T follicular helper cell (primary cell): ENCODE measurements around the gene NUMBL.
"Not testable (repeated sequence)": the region's sequence is repeated elsewhere in the genome, so short reads cannot be mapped to it uniquely, and the experiment has no call there.

ENCODE experiments used
- DNase-seq: peaks from one replicate; pipeline ENCODE4 v3.0.0-alpha.2; 2020; ENCODE audit warnings: low read depth

NUMBL gene

GRCh38 chr19:40627486-40628279 lies 62.8 kb downstream of the NUMBL start:
- no peak for DNase-seq

- no peak for DNase-seq
These were observed 63.5 kb downstream of the NUMBL start for GRCh38 chr19:40626918-40627317.

GRCh38 chr19:40625406-40626120 lies 64.9 kb downstream of the NUMBL start:
- no peak for DNase-seq

- DNase-seq = not testable (repeated sequence)
These were observed 65.9 kb downstream of the NUMBL start for GRCh38 chr19:40624369-40625153.

GRCh38 chr19:40623403-40624251 lies 66.8 kb downstream of the NUMBL start:
- no peak for DNase-seq

- no peak for DNase-seq
These were observed 67.7 kb downstream of the NUMBL start for GRCh38 chr19:40622773-40623075.

- DNase-seq = no peak
These were observed 68.3 kb downstream of the NUMBL start for GRCh38 chr19:40621966-40622772.

- no peak for DNase-seq
These were observed 69.2 kb downstream of the NUMBL start for GRCh38 chr19:40621283-40621682.

- no peak for DNase-seq
These were observed 70.3 kb downstream of the NUMBL start for GRCh38 chr19:40620161-40620485.

- DNase-seq = no peak
These were observed 70.9 kb downstream of the NUMBL start for GRCh38 chr19:40619333-40620160.

- DNase-seq = no peak
These were observed 72.5 kb downstream of the NUMBL start for GRCh38 chr19:40617961-40618360.

- no peak for DNase-seq
These were observed 73.5 kb downstream of the NUMBL start for GRCh38 chr19:40616941-40617340.

- no peak for DNase-seq
These were observed 74.3 kb downstream of the NUMBL start for GRCh38 chr19:40616178-40616577.
